HepG2 (cell line): ENCODE measurements around the gene TOP2A. TPM values are rescaled to one million over a fixed set of nuclear protein-coding genes. Genes with fewer than 3 reads are reported as not detected.

Source experiments
- CCDC6 ChIP-seq: sonication (generic); formaldehyde crosslinking; IDR thresholded peaks from 2 replicates; pipeline ENCODE4 v1.8.1; 2022; ENCODE audit warnings: mild to moderate bottlenecking, missing genetic modification reagents, moderate library complexity
- CHD2 ChIP-seq: IDR thresholded peaks from 2 replicates; pipeline ENCODE4 v1.6.1; 2011; ENCODE audit warnings: low read depth, low read length, improper control_type of control experiment
- FOXA3 ChIP-seq: IDR thresholded peaks from 2 replicates; pipeline ENCODE4 v1.6.1; 2016; ENCODE audit warnings: missing genetic modification reagents, missing compliant biosample characterization
- FOXJ3 ChIP-seq: sonication (generic); formaldehyde crosslinking; IDR thresholded peaks from 2 replicates; pipeline ENCODE4 v1.4.0; 2020; ENCODE audit warnings: missing genetic modification reagents, mild to moderate bottlenecking, borderline replicate concordance
- HMG20A ChIP-seq: IDR thresholded peaks from 2 replicates; pipeline ENCODE4 v1.6.1; 2016; ENCODE audit warnings: borderline replicate concordance
- HNRNPLL ChIP-seq: fragments of 200-400 bp; formaldehyde crosslinking; IDR thresholded peaks from 2 replicates; pipeline ENCODE4 v1.6.1; 2017; ENCODE audit warnings: mild to moderate bottlenecking, low read depth, low read length; ENCODE audit not compliant: poor library complexity, severe bottlenecking
- MBD4 ChIP-seq: IDR thresholded peaks from 2 replicates; pipeline ENCODE4 v1.6.1; 2012; ENCODE audit warnings: low read length, inconsistent platforms, borderline replicate concordance
- MNT ChIP-seq: fragments of 450-650 bp; IDR thresholded peaks from 2 replicates; pipeline ENCODE4 v1.6.1; 2016
- MTA1 ChIP-seq: sonication (generic); formaldehyde crosslinking; IDR thresholded peaks from 2 replicates; pipeline ENCODE4 v1.4.0; 2020; ENCODE audit warnings: missing genetic modification reagents, mild to moderate bottlenecking, borderline replicate concordance
- SOX6 ChIP-seq, 2 experiments: fragments of 450-650 bp in 1 of 2; sonication (generic) in 1 of 2; formaldehyde crosslinking in 1 of 2; IDR thresholded peaks; 2 replicates each; pipeline versions ENCODE4 v1.4.0 to v1.6.1; 2017 to 2020; ENCODE audit warnings: antibody characterized with exemption in 1 of 2, mild to moderate bottlenecking in 1 of 2, missing genetic modification reagents in 1 of 2
- SP4 ChIP-seq: sonication (generic); formaldehyde crosslinking; IDR thresholded peaks from 2 replicates; pipeline ENCODE4 v1.8.1; 2023; ENCODE audit warnings: mild to moderate bottlenecking, missing genetic modification reagents
- SPEN ChIP-seq: sonication (generic); formaldehyde crosslinking; IDR thresholded peaks from 2 replicates; pipeline ENCODE4 v1.5.1; 2020; ENCODE audit warnings: low read depth, mild to moderate bottlenecking, missing genetic modification reagents
- SUZ12 ChIP-seq: fragments of 150-350 bp; IDR thresholded peaks from 2 replicates; pipeline ENCODE4 v1.6.1; 2014; ENCODE audit warnings: low read depth, low read length
- TMF1 ChIP-seq: sonication (generic); formaldehyde crosslinking; IDR thresholded peaks from 2 replicates; pipeline ENCODE4 v1.8.1; 2022; ENCODE audit warnings: low read depth, missing genetic modification reagents
- ZBTB20 ChIP-seq: sonication (generic); formaldehyde crosslinking; IDR thresholded peaks from 2 replicates; pipeline ENCODE4 v1.8.1; 2023; ENCODE audit warnings: missing genetic modification reagents, low read depth, mild to moderate bottlenecking, borderline replicate concordance
- ZFP41 ChIP-seq: sonication (generic); formaldehyde crosslinking; IDR thresholded peaks from 2 replicates; pipeline ENCODE4 v1.4.0; 2020; ENCODE audit warnings: mild to moderate bottlenecking, missing genetic modification reagents, borderline replicate concordance
- ZFX ChIP-seq: sonication (generic); formaldehyde crosslinking; IDR thresholded peaks from 2 replicates; pipeline ENCODE4 v1.4.0; 2020; ENCODE audit warnings: mild to moderate bottlenecking, low read depth, missing genetic modification reagents, moderate library complexity
- ZNF296 ChIP-seq: sonication (generic); formaldehyde crosslinking; conservative IDR thresholded peaks from 2 replicates; pipeline ENCODE4 v1.5.0; 2020; ENCODE audit warnings: mild to moderate bottlenecking, missing genetic modification reagents
- ZNF629 ChIP-seq: sonication (generic); formaldehyde crosslinking; conservative IDR thresholded peaks from 2 replicates; pipeline ENCODE4 v1.5.0; 2020; ENCODE audit warnings: missing genetic modification reagents
- ZNF703 ChIP-seq: sonication (generic); formaldehyde crosslinking; IDR thresholded peaks from 2 replicates; pipeline ENCODE4 v1.5.1; 2020; ENCODE audit warnings: missing genetic modification reagents, mild to moderate bottlenecking, moderate library complexity, borderline replicate concordance
- ZNF761 ChIP-seq: sonication (generic); formaldehyde crosslinking; conservative IDR thresholded peaks from 2 replicates; pipeline ENCODE4 v1.4.0; 2020; ENCODE audit warnings: mild to moderate bottlenecking, missing genetic modification reagents
- ZSCAN22 ChIP-seq: sonication (generic); formaldehyde crosslinking; IDR thresholded peaks from 2 replicates; pipeline ENCODE4 v1.4.0; 2020; ENCODE audit warnings: mild to moderate bottlenecking, missing genetic modification reagents
- polyA plus RNA-seq, 8 experiments: library from polyadenylated mRNA; depleted of rRNA in 3 of 8; stranded (reverse) in 7 of 8; unstranded in 1 of 8; fragments of >200 nt; fragmentation: Illumina TruSeq in 4 of 8; extraction: Trizol in 4 of 8; gene quantifications; 2 replicates each; pipeline versions ENCODE4 v1.2.1 to v1.2.3, GENCODE V29; 2011 to 2016; ENCODE audit warnings: low read depth in 4 of 8, missing spikeins in 1 of 8, mixed read lengths in 1 of 8; ENCODE audit not compliant: insufficient read depth in 1 of 8
- total RNA-seq, 5 experiments: library from RNA; depleted of rRNA; stranded (reverse); fragments of >200 nt; fragmentation: Illumina TruSeq; extraction: Trizol; gene quantifications; 2 replicates each; pipeline ENCODE4 v1.2.3, GENCODE V29; 2016; ENCODE audit warnings: low read depth in 1 of 5
- TF ChIP-seq, protein P1 (sequence below): sonication (generic); formaldehyde crosslinking; IDR thresholded peaks from 2 replicates; pipeline ENCODE4 v1.4.0; 2020; ENCODE audit warnings: mild to moderate bottlenecking, missing genetic modification reagents
- TF ChIP-seq, protein P2 (sequence below): sonication (generic); formaldehyde crosslinking; IDR thresholded peaks from 2 replicates; pipeline ENCODE4 v1.4.0; 2020; ENCODE audit warnings: missing genetic modification reagents

The TOP2A gene
- total and polyA plus RNA-seq, 2 of the 13 experiments (the other 11 are each of a cell fraction or from before 2014, with no cell fraction given), result 108 to 327 TPM

GRCh38 chr17:40419559-40420331, 2.0 kb upstream of the TOP2A start (continued):
- TF ChIP-seq ZSCAN22 (CRISPR knock-in tag) (no peak; the same call in 1 of the 2 replicates), TMF1 (CRISPR knock-in tag) (no peak), FOXJ3 (CRISPR knock-in tag) (peak; percentile 12; the same call in 1 of the 2 replicates), CHD2 (no peak), FOXA3 (CRISPR knock-in tag) (peak; percentile 84), CCDC6 (no peak), MNT (no peak), ZNF296 (no peak), SOX6 (IDR thresholded peaks at IDR 0.05) (no peak), SOX6 (CRISPR knock-in tag; IDR thresholded peaks at IDR 0.05) (peak; percentile 97), MTA1 (CRISPR knock-in tag) (peak; percentile 95), ZNF761 (CRISPR knock-in tag) (no peak), ZBTB20 (CRISPR knock-in tag) (peak; percentile 79), ZFP41 (CRISPR knock-in tag) (no peak), HNRNPLL (no peak), ZNF629 (CRISPR knock-in tag) (no peak), SPEN (CRISPR knock-in tag) (peak; percentile 63), HMG20A (CRISPR knock-in tag) (peak; percentile 63; the same call in 1 of the 2 replicates), SUZ12 (no peak), SP4 (CRISPR knock-in tag) (0 out of 2 replicates have a peak, but pooled peaks have one; percentile 58), MBD4 (no peak), ZFX (CRISPR knock-in tag) (peak; percentile 91), ZNF703 (CRISPR knock-in tag) (no peak)
- TF ChIP-seq, protein P1, sequence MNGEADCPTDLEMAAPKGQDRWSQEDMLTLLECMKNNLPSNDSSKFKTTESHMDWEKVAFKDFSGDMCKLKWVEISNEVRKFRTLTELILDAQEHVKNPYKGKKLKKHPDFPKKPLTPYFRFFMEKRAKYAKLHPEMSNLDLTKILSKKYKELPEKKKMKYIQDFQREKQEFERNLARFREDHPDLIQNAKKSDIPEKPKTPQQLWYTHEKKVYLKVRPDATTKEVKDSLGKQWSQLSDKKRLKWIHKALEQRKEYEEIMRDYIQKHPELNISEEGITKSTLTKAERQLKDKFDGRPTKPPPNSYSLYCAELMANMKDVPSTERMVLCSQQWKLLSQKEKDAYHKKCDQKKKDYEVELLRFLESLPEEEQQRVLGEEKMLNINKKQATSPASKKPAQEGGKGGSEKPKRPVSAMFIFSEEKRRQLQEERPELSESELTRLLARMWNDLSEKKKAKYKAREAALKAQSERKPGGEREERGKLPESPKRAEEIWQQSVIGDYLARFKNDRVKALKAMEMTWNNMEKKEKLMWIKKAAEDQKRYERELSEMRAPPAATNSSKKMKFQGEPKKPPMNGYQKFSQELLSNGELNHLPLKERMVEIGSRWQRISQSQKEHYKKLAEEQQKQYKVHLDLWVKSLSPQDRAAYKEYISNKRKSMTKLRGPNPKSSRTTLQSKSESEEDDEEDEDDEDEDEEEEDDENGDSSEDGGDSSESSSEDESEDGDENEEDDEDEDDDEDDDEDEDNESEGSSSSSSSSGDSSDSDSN (CRISPR knock-in tag), result peak; percentile 68; the same call in 1 of the 2 replicates
- TF ChIP-seq, protein P2, sequence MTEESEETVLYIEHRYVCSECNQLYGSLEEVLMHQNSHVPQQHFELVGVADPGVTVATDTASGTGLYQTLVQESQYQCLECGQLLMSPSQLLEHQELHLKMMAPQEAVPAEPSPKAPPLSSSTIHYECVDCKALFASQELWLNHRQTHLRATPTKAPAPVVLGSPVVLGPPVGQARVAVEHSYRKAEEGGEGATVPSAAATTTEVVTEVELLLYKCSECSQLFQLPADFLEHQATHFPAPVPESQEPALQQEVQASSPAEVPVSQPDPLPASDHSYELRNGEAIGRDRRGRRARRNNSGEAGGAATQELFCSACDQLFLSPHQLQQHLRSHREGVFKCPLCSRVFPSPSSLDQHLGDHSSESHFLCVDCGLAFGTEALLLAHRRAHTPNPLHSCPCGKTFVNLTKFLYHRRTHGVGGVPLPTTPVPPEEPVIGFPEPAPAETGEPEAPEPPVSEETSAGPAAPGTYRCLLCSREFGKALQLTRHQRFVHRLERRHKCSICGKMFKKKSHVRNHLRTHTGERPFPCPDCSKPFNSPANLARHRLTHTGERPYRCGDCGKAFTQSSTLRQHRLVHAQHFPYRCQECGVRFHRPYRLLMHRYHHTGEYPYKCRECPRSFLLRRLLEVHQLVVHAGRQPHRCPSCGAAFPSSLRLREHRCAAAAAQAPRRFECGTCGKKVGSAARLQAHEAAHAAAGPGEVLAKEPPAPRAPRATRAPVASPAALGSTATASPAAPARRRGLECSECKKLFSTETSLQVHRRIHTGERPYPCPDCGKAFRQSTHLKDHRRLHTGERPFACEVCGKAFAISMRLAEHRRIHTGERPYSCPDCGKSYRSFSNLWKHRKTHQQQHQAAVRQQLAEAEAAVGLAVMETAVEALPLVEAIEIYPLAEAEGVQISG (CRISPR knock-in tag), result peak; percentile 78
